Measurements from ENCODE around the gene MATN1.
A peak's percentile ranks its signal among the peaks of the same experiment; 100 is the strongest.

Gene MATN1

GRCh38 chr1:30762152-30762929, 39.0 kb upstream of the MATN1 start:
- Histone ChIP-seq H3K27me3 (replicated peaks; ENCODE audit: control insufficient read depth, insufficient read depth, low read length) (no peaks in the 10 kb centered on the region), H3K36me3 (ENCODE audit: control insufficient read depth, insufficient read depth, low read length) (no peaks in the 10 kb centered on the region), H3K4me3 (replicated peaks; ENCODE audit: low read depth, low read length) (peak overlapping the region; percentile 42)
- no peak for DNase-seq (ENCODE audit: extremely low read depth, insufficient read length)
- TF ChIP-seq, protein P1, sequence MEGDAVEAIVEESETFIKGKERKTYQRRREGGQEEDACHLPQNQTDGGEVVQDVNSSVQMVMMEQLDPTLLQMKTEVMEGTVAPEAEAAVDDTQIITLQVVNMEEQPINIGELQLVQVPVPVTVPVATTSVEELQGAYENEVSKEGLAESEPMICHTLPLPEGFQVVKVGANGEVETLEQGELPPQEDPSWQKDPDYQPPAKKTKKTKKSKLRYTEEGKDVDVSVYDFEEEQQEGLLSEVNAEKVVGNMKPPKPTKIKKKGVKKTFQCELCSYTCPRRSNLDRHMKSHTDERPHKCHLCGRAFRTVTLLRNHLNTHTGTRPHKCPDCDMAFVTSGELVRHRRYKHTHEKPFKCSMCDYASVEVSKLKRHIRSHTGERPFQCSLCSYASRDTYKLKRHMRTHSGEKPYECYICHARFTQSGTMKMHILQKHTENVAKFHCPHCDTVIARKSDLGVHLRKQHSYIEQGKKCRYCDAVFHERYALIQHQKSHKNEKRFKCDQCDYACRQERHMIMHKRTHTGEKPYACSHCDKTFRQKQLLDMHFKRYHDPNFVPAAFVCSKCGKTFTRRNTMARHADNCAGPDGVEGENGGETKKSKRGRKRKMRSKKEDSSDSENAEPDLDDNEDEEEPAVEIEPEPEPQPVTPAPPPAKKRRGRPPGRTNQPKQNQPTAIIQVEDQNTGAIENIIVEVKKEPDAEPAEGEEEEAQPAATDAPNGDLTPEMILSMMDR (IDR thresholded peaks at IDR 0.05; ENCODE audit: insufficient read depth, low read length, poor library complexity, severe bottlenecking) = no peak

- Histone ChIP-seq H3K4me3 (replicated peaks; ENCODE audit: low read depth, low read length) (peak overlapping the region; percentile 42), H3K27me3 (replicated peaks; ENCODE audit: control insufficient read depth, insufficient read depth, low read length) (no peaks in the 10 kb centered on the region), H3K36me3 (ENCODE audit: control insufficient read depth, insufficient read depth, low read length) (no peaks in the 10 kb centered on the region; the same call in 1 of the 2 replicates)
- no peak for DNase-seq (ENCODE audit: extremely low read depth, insufficient read length)
- TF ChIP-seq, protein P1 (IDR thresholded peaks at IDR 0.05; ENCODE audit: insufficient read depth, low read length, poor library complexity, severe bottlenecking) = peak; percentile 19
These were observed 38.2 kb upstream of the MATN1 start for GRCh38 chr1:30761381-30762151.

DNA sequence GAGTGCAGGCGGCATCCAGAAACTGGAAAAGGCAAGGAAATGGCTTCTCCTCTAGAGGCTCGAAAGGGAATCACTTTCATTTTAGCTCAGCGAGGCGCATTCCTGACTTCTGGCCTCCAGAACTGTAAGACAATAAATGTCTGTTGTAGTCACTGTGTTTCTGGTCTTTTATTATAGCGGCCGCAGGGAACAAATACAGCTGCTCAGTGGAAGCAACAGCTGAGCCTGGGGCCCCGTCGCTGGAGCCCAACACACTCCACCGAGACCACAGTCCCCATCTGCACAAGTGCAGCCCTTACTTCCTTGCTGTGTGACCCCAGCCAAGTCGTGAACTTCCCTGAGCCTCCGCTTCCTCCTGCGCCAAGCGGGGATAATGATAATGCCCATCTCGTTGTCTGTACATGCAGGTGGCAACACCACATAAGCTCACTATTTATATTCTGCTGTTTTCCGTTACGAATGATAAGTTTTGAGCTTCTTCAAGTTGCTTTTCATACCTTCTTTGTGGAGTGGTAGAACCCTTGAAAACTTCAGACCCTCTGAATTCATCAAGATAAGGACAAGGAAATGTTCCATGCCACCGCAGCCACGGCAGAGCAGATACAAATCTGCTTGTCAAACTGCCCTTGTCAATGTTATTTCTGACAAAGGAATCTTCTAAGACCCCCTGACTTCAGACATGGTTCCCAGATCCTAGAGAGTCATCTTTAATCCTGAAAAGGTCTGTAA, 37.4 kb upstream of the MATN1 start:
- Histone ChIP-seq H3K27me3 (replicated peaks; ENCODE audit: control insufficient read depth, insufficient read depth, low read length) (no peaks in the 10 kb centered on the region), H3K36me3 (ENCODE audit: control insufficient read depth, insufficient read depth, low read length) (peaks cover 6% of the 10 kb centered on the region), H3K4me3 (replicated peaks; ENCODE audit: low read depth, low read length) (peak overlapping the region; percentile 51)
- TF ChIP-seq, protein P1 (IDR thresholded peaks at IDR 0.05; ENCODE audit: insufficient read depth, low read length, poor library complexity, severe bottlenecking) = no peak
- DNase-seq (ENCODE audit: extremely low read depth, insufficient read length) = peak; percentile 66

DNA sequence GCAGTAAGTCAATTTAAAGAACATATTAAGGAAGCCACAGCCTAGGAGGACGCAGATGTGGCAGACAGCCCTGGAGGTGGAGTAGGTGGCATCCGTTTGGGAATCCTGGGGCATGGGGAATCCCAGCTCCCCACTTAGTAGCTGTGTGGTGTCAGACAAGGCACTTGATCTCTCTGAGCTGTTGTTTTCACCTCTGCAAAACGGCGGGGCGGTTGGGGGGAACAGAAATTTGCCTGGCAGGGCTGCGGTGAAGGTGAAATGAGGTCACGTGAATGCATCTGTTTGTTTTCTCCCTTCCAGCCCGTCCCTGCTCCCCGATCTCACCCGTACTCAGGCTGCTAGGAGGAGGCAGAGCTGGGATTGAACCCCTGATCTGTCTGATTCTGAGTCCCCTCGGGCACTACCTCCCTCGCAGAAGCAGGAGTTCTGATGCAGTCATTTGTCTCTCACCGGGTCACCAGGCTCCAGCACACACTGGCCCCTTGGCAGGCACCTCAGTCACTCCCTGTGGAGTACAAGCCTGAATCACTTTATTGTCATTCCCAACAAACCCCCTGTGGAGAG, 36.4 kb upstream of the MATN1 start:
- DNase-seq (ENCODE audit: extremely low read depth, insufficient read length) = peak; percentile 76
- TF ChIP-seq, protein P1 (IDR thresholded peaks at IDR 0.05; ENCODE audit: insufficient read depth, low read length, poor library complexity, severe bottlenecking) = no peak

DNA sequence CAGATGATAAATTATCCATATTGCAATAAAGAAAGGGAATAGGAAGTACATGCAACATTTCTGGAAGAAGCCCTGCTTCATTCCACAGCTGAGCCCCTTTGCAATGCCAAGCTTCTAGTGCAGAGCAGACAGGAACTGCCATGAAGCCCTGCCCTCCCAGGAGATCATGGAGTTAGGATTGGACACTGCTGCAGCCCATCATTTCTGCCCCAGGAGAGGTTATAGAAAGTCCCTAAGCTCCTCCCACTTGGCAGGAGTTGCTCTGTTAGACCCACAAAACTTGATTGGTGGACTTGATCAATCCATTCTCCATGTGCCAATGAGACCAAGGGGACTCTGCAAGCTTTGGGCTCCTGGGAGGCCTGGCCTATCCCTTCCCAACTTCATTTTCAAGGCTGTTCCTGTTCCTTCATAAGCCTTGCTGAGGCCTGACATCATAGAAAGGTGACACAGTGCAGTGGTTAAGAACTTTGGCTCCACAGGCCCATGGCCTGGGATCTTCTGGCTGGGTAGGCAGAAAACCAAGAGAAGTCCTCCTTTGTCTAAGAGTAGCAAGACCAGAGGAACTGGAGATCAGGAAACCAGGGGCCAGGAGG, 35.5 kb upstream of the MATN1 start:
- H3K36me3 ChIP-seq (ENCODE audit: control insufficient read depth, insufficient read depth, low read length) = peaks cover 12% of the 10 kb centered on the region
- TF ChIP-seq, protein P1 (IDR thresholded peaks at IDR 0.05; ENCODE audit: insufficient read depth, low read length, poor library complexity, severe bottlenecking) = no peak
- DNase-seq (ENCODE audit: extremely low read depth, insufficient read length) = peak; percentile 63
- peak overlapping the region; percentile 99 for H3K4me3 ChIP-seq (replicated peaks; ENCODE audit: low read depth, low read length)
- no peaks in the 10 kb centered on the region for H3K27me3 ChIP-seq (replicated peaks; ENCODE audit: control insufficient read depth, insufficient read depth, low read length)

More for the DNA sequence above, 36.4 kb upstream of the MATN1 start:
- H3K4me3 ChIP-seq (replicated peaks; ENCODE audit: low read depth, low read length) = peak overlapping the region; percentile 51
- H3K27me3 ChIP-seq (replicated peaks; ENCODE audit: control insufficient read depth, insufficient read depth, low read length) = no peaks in the 10 kb centered on the region
- H3K36me3 ChIP-seq (ENCODE audit: control insufficient read depth, insufficient read depth, low read length) = peaks cover 12% of the 10 kb centered on the region
